Neural cell (in vitro differentiated cells): ENCODE results near the gene OXNAD1. TPM values are rescaled to one million over a fixed set of nuclear protein-coding genes. Genes with fewer than 3 reads are reported as not detected.

Source experiments
- H2AFZ ChIP-seq: fragments of 200-600, 300-800 bp; sonication (generic), shearing (Covaris generic); 2 replicates; pipeline ENCODE4 v1.6.0; 2014; ENCODE audit warnings: low read depth, mild to moderate bottlenecking, antibody characterized with exemption, low read length, moderate library complexity
- H3F3A ChIP-seq: fragments of 200-600 bp; shearing (Covaris generic); 2 replicates; pipeline ENCODE4 v1.6.1; 2016; ENCODE audit warnings: mild to moderate bottlenecking, moderate library complexity, mixed read lengths, antibody characterized with exemption, low read length; ENCODE audit not compliant: insufficient read depth, poor library complexity, severe bottlenecking
- H3K27ac ChIP-seq: fragments of 200-600, 300-800 bp; sonication (generic), shearing (Covaris generic); 2 replicates; pipeline ENCODE4 v1.5.1; 2014; ENCODE audit warnings: mild to moderate bottlenecking, low read length, moderate library complexity
- H3K27me3 ChIP-seq: fragments of 300-800, 200-600 bp; sonication (generic), shearing (Covaris generic); 2 replicates; pipeline ENCODE4 v1.6.0; 2014; ENCODE audit warnings: mild to moderate bottlenecking, low read depth, low read length, moderate library complexity; ENCODE audit not compliant: insufficient read depth
- H3K36me3 ChIP-seq: fragments of 300-800, 200-600 bp; sonication (generic), shearing (Covaris generic); 2 replicates; pipeline ENCODE4 v1.5.1; 2014; ENCODE audit warnings: mild to moderate bottlenecking, antibody characterized with exemption, low read length, moderate library complexity; ENCODE audit not compliant: insufficient read depth
- H3K4me2 ChIP-seq: fragments of 300-800, 200-600 bp; sonication (generic), shearing (Covaris generic); 2 replicates; pipeline ENCODE4 v1.6.0; 2014; ENCODE audit warnings: mild to moderate bottlenecking, low read length
- H3K4me3 ChIP-seq: fragments of 300-800, 200-600 bp; sonication (generic), shearing (Covaris generic); 2 replicates; pipeline ENCODE4 v1.5.1; 2014; ENCODE audit warnings: mild to moderate bottlenecking, low read length, moderate library complexity
- H3K79me2 ChIP-seq: fragments of 200-600 bp; shearing (Covaris generic); replicated peaks from 2 replicates; pipeline ENCODE4 v1.6.0; 2014; ENCODE audit warnings: mild to moderate bottlenecking, low read length, moderate library complexity; ENCODE audit not compliant: insufficient read depth
- H3K9ac ChIP-seq: fragments of 300-800, 200-600 bp; sonication (generic), shearing (Covaris generic); 2 replicates; pipeline ENCODE4 v1.6.1; 2016; ENCODE audit warnings: mild to moderate bottlenecking, low read length, mixed read lengths
- H3K9me2 ChIP-seq: fragments of 200-600 bp; shearing (Covaris generic); 2 replicates; pipeline ENCODE4 v1.6.1; 2016; ENCODE audit warnings: mild to moderate bottlenecking, low read length, mixed read lengths; ENCODE audit not compliant: insufficient read depth
- H3K9me3 ChIP-seq: fragments of 200-600, 300-800 bp; sonication (generic), shearing (Covaris generic); 2 replicates; pipeline ENCODE4 v1.6.1; 2016; ENCODE audit warnings: mild to moderate bottlenecking, mixed run types, low read length, moderate library complexity, mixed read lengths
- H4K20me1 ChIP-seq: fragments of 200-600 bp; shearing (Covaris generic); 2 replicates; pipeline ENCODE4 v1.6.1; 2016; ENCODE audit warnings: mild to moderate bottlenecking, mixed run types; ENCODE audit not compliant: insufficient read depth
- CTCF ChIP-seq: fragments of 450-650 bp; IDR thresholded peaks from 2 replicates; pipeline ENCODE4 v1.5.1; 2014; ENCODE audit warnings: antibody characterized with exemption, mild to moderate bottlenecking, moderate library complexity; ENCODE audit not compliant: poor library complexity, severe bottlenecking
- EP300 ChIP-seq: fragments of 450-650 bp; conservative IDR thresholded peaks from 2 replicates; pipeline ENCODE4 v1.6.1; 2014; ENCODE audit warnings: antibody characterized with exemption, mild to moderate bottlenecking, moderate library complexity; ENCODE audit not compliant: poor library complexity, severe bottlenecking
- EZH2 ChIP-seq: fragments of 200-600, 300-800 bp; shearing (Covaris generic), sonication (generic); IDR thresholded peaks from 2 replicates; pipeline ENCODE4 v1.6.1; 2014; ENCODE audit warnings: antibody characterized with exemption, low read length, borderline replicate concordance, mild to moderate bottlenecking; ENCODE audit not compliant: insufficient read depth, poor library complexity, severe bottlenecking
- MXI1 ChIP-seq: fragments of 450-650 bp; conservative IDR thresholded peaks from 2 replicates; pipeline ENCODE4 v1.6.1; 2014; ENCODE audit warnings: antibody characterized with exemption, mild to moderate bottlenecking; ENCODE audit not compliant: poor library complexity, severe bottlenecking
- POLR2AphosphoS5 ChIP-seq: IDR thresholded peaks from 2 replicates; pipeline ENCODE4 v1.6.1; 2012
- RAD21 ChIP-seq: fragments of 450-650 bp; conservative IDR thresholded peaks from 2 replicates; pipeline ENCODE4 v1.6.1; 2014; ENCODE audit warnings: antibody characterized with exemption, mild to moderate bottlenecking, moderate library complexity
- REST ChIP-seq: IDR thresholded peaks from 2 replicates; pipeline ENCODE4 v1.6.1; 2012; ENCODE audit warnings: borderline replicate concordance
- SMC3 ChIP-seq: fragments of 450-650 bp; conservative IDR thresholded peaks from 2 replicates; pipeline ENCODE4 v1.6.1; 2014; ENCODE audit warnings: antibody characterized with exemption, mild to moderate bottlenecking, moderate library complexity; ENCODE audit not compliant: poor library complexity
- TAF1 ChIP-seq: IDR thresholded peaks from 2 replicates; pipeline ENCODE4 v1.6.1; 2012; ENCODE audit warnings: low read depth
- polyA plus RNA-seq: library from polyadenylated mRNA; depleted of rRNA; stranded (reverse); fragments of >200 nt; gene quantifications from 2 replicates; pipeline ENCODE4 v1.2.3, GENCODE V29; 2014

OXNAD1 gene
- polyA plus RNA-seq, 1 donor from 2014 or later = 16.4 TPM

GRCh38 chr3:16258866-16259265 lies 6.1 kb upstream of the OXNAD1 start:
- H3K4me3 ChIP-seq = no peak overlapping the region
- TF ChIP-seq EP300 (no peak), REST (no peak), TAF1 (no peak), SMC3 (no peak)
- H3K79me2 ChIP-seq = peaks cover 13% of the 10 kb centered on the region
- H3K9me3 ChIP-seq = no peaks in the 10 kb centered on the region
- H3K36me3 ChIP-seq = no peaks in the 10 kb centered on the region
- no peak overlapping the region for H3K9ac ChIP-seq
- H3K27ac ChIP-seq = no peak overlapping the region
- H2AFZ ChIP-seq = no peak overlapping the region
- H4K20me1 ChIP-seq = no peaks in the 10 kb centered on the region
- H3K9me2 ChIP-seq = no peaks in the 10 kb centered on the region
- H3K4me2 ChIP-seq = no peak overlapping the region
- no peaks in the 10 kb centered on the region for H3K27me3 ChIP-seq
- H3F3A ChIP-seq = no peaks in the 10 kb centered on the region

GRCh38 chr3:16260046-16260445 lies 5.0 kb upstream of the OXNAD1 start:
- no peaks in the 10 kb centered on the region for H3K36me3 ChIP-seq
- no peaks in the 10 kb centered on the region for H4K20me1 ChIP-seq
- H3K79me2 ChIP-seq = peaks cover 20% of the 10 kb centered on the region
- H3K4me2 ChIP-seq = no peak overlapping the region
- no peaks in the 10 kb centered on the region for H3K9me3 ChIP-seq
- H3F3A ChIP-seq = no peaks in the 10 kb centered on the region
- no peak overlapping the region for H3K4me3 ChIP-seq
- no peak overlapping the region for H2AFZ ChIP-seq
- no peak overlapping the region for H3K9ac ChIP-seq
- TF ChIP-seq RAD21 (no peak), SMC3 (no peak), EP300 (no peak), TAF1 (no peak), CTCF (no peak), EZH2 (no peak), MXI1 (no peak), REST (no peak), POLR2AphosphoS5 (no peak)
- no peaks in the 10 kb centered on the region for H3K27me3 ChIP-seq
- H3K27ac ChIP-seq = no peak overlapping the region
- H3K9me2 ChIP-seq = no peaks in the 10 kb centered on the region
